ENCODE measurements around the gene RTKN. TPM values are rescaled to one million over a fixed set of nuclear protein-coding genes. Genes with fewer than 3 reads are reported as not detected.
"Not testable (repeated sequence)": the region's sequence is repeated elsewhere in the genome, so short reads cannot be mapped to it uniquely, and the experiment has no call there.

RTKN gene
- total RNA-seq, 4 donors from 2014 or later = 46.2 to 99.9 (median 75.7) TPM

- peak overlapping the region; percentile 79 to 92 (median 86) for H3K27ac ChIP-seq
- TF ChIP-seq CTCF (IDR thresholded peaks at IDR 0.05) (no peak), POLR2A (IDR thresholded peaks at IDR 0.05) (no peak)
Measured at GRCh38 chr2:74472945-74473258, 31.2 kb upstream of the RTKN start.

DNA sequence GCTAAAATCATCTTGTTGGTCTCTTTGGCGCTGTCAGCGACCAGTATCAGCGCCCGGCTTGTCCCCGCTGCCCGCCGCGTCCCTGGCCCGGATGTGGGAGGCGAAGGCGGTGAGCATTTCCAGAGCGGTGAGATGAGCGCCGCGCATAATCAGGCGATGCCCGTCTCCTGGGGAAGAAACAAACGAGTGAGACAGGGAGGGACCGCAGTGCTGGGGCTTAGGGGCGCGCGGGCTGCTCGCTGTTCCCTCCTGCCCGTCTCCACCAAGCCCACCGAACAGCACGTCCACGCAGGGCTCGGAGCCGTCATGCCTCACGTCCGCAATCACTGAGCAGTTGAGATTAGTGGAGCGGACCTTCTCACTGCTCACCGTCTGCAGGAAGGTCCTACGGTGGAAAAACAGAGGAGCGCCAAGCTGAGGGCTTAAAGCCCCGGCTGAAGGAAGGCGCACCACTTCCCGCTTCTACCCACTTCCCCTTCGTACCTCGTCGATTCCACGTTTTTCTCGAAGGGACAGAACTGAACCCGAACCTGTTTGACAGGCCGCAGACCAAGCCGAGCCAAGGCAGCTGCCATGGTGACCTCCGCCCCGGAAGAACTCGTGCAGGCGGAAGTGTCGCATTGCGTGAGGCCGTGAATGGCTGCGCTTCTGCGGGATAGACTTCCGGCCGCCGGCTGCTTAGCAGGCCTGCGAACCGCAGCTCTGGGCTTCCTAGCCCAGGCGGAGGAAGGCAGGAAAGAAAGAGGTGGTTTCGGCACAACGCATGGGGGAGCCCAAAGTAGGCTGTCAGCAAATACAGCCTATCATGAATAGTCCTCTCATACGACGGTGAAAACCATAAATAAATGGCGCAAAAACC, 30.6 kb upstream of the RTKN start, which contains the start of gene MRPL53:
MRPL53 (minus strand) TSS at position 595 of the 859 bp plus-strand sequence; CDS start at position 575, 20 bp downstream.
- Histone ChIP-seq H3K9me3 (no peaks in the 10 kb centered on the region), H3K4me3 (peak within 1 kb of the TSS; percentile 49 to 62 (median 60)), H3K4me1 (peaks cover 2 to 25% (median 7%) of the 10 kb centered on the region in 4 donors), H3K36me3 (peaks cover 0 to 24% (median 0%) of the 10 kb centered on the region in 3 donors), H3K27me3 (no peaks in the 10 kb centered on the region), H3K27ac (peak within 1 kb of the TSS; percentile 79 to 92 (median 86))
- peak; percentile 96 to 98 (median 97) for DNase-seq
- TF ChIP-seq POLR2A (IDR thresholded peaks at IDR 0.05) (peak; percentile 79 to 80), CTCF (IDR thresholded peaks at IDR 0.05) (no peak)

More at GRCh38 chr2:74472945-74473258, 31.2 kb upstream of the RTKN start:
- H3K9me3 ChIP-seq = no peaks in the 10 kb centered on the region
- no peaks in the 10 kb centered on the region for H3K27me3 ChIP-seq
- no peak for DNase-seq
- H3K4me3 ChIP-seq = peak overlapping the region; percentile 49 to 62 (median 60)
- peaks cover 2 to 29% (median 7%) of the 10 kb centered on the region in 4 donors for H3K4me1 ChIP-seq
- peaks cover 0 to 28% (median 0%) of the 10 kb centered on the region in 3 donors for H3K36me3 ChIP-seq

DNA sequence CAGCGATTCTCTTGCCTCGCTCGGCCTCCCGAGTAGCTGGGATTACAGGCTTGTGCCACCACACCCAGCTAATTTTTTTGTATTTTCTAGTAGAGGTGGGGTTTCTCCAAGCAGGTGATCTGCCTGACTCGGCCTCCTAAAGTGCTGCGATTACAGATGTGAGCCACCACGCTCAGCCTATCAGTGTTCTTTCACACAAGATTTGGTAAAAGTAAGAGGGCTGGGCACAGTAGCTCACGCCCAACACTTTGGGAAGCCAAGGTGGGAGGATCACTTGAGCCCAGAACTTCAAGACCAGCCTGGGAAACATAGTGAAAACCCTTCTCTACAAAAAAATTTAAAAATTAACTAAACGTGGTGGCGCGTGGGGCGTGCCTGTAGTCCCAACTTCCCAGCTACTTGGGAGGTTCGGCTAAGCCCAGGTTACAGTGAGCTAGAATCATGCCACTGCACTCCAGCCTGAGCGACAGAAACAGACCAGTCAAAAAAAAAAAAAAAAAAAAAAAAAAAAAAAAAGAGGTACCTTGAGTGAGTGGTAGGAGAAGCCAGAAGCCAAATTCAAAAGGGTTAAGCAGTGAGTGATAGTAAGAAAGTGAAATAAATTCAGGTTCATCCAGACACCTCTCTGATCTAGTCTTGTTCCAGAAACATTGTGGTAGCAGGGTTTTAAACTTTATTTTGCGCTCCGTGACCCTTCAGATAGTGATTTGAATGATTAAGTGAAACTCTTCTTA, 29.8 kb upstream of the RTKN start:
- Histone ChIP-seq H3K27me3 (no peaks in the 10 kb centered on the region), H3K27ac (peak overlapping the region; percentile 79 to 92 (median 86)), H3K9me3 (no peaks in the 10 kb centered on the region), H3K4me3 (peak overlapping the region; percentile 49 to 62 (median 60)), H3K36me3 (peaks cover 0 to 17% (median 0%) of the 10 kb centered on the region in 3 donors), H3K4me1 (peaks cover 2 to 20% (median 7%) of the 10 kb centered on the region in 4 donors)
- DNase-seq = no peak
- no peak for TF ChIP-seq POLR2A (IDR thresholded peaks at IDR 0.05)
- TF ChIP-seq CTCF (IDR thresholded peaks at IDR 0.05) = no peak

DNA sequence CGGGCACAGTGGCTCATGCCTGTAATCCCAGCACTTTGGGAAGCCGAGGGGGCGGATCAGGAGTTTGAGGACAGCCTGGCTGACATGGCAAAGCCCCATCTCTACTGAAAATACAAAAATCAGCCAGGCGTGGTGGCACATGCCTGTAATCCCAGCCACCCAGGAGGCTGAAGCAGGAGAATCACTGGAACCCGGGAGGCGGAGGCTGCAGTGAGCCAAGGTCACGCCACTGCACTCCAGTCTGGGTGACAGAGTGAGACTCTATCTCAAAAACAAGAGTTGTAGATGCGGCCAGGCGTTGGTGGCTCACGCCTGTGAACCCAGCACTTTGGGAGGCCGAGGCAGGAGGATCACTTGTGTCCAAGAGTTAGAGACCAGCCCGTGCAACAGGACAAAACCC, 29.0 kb upstream of the RTKN start:
- DNase-seq, H3K9me3 ChIP-seq, H3K27me3 ChIP-seq, H3K4me3 ChIP-seq, H3K27ac ChIP-seq: not testable (repeated sequence)
- Histone ChIP-seq H3K36me3 (peaks cover 0 to 17% (median 0%) of the 10 kb centered on the region in 3 donors), H3K4me1 (peaks cover 2 to 24% (median 10%) of the 10 kb centered on the region in 4 donors)

- no peaks in the 10 kb centered on the region for H3K9me3 ChIP-seq
- H3K4me3 ChIP-seq = peak overlapping the region; percentile 76 to 98 (median 96)
- peak overlapping the region; percentile 79 to 91 (median 86) for H3K27ac ChIP-seq
- H3K27me3 ChIP-seq = no peaks in the 10 kb centered on the region
- H3K36me3 ChIP-seq = peaks cover 0 to 24% (median 0%) of the 10 kb centered on the region in 3 donors
- H3K4me1 ChIP-seq = peaks cover 0 to 32% (median 10%) of the 10 kb centered on the region in 4 donors
- no peak for DNase-seq
- TF ChIP-seq CTCF (IDR thresholded peaks at IDR 0.05) (no peak), POLR2A (IDR thresholded peaks at IDR 0.05) (no peak)
Measured at GRCh38 chr2:74464406-74464805, 22.7 kb upstream of the RTKN start.

Measured in Peyer's patch (tissue), 4 donors.